Central memory CD8-positive, alpha-beta T cell (primary cell): ENCODE results near the gene MICAL2.
A peak's percentile ranks its signal among the peaks of the same experiment; 100 is the strongest.

ENCODE experiments used
- ATAC-seq: fragments of 150-1000 bp; cut with Tn5 transposase; replicated peaks from 2 replicates; pipeline ENCODE4 v1.10.0; 2022; ENCODE audit warnings: mild to moderate bottlenecking, moderate FRiP score, moderate number of reproducible peaks; ENCODE audit not compliant: poor library complexity, severe bottlenecking; ENCODE audit errors: extremely low read depth
- DNase-seq, 2 donors: peaks; one replicate each; pipeline ENCODE4 v3.0.0; 2021; ENCODE audit warnings: low spot score in 2 of 2
- H3K27ac Mint-ChIP-seq: one replicate; pipeline ENCODE4 v1.8.0; 2022; ENCODE audit warnings: low read depth, mild to moderate bottlenecking, moderate library complexity, mixed read lengths
- H3K27me3 Mint-ChIP-seq: one replicate; pipeline ENCODE4 v1.8.0; 2022; ENCODE audit warnings: mixed read lengths
- H3K36me3 Mint-ChIP-seq: one replicate; pipeline ENCODE4 v1.8.0; 2022; ENCODE audit warnings: mild to moderate bottlenecking, moderate library complexity, mixed read lengths; ENCODE audit not compliant: insufficient read depth
- H3K4me1 Mint-ChIP-seq: one replicate; pipeline ENCODE4 v1.8.0; 2022; ENCODE audit warnings: mixed read lengths
- H3K4me3 Mint-ChIP-seq: one replicate; pipeline ENCODE4 v1.8.0; 2022; ENCODE audit warnings: mild to moderate bottlenecking, moderate library complexity, mixed read lengths
- H3K9me3 Mint-ChIP-seq: one replicate; pipeline ENCODE4 v1.8.0; 2022; ENCODE audit warnings: mixed read lengths

Gene MICAL2

GRCh38 chr11:12130180-12130980 lies 20.0 kb downstream of the MICAL2 start:
- no peak overlapping the region for H3K4me3 Mint-ChIP-seq
- no peaks in the 10 kb centered on the region for H3K27me3 Mint-ChIP-seq
- no peak overlapping the region for H3K27ac Mint-ChIP-seq
- no peaks in the 10 kb centered on the region for H3K9me3 Mint-ChIP-seq
- DNase-seq (no peak), ATAC-seq (no peak)
- peaks cover 2% of the 10 kb centered on the region for H3K36me3 Mint-ChIP-seq
- H3K4me1 Mint-ChIP-seq: peaks cover 56% of the 10 kb centered on the region

- ATAC-seq (no peak), DNase-seq (no peak)
- Mint-ChIP-seq H3K4me1 (peaks cover 44% of the 10 kb centered on the region), H3K36me3 (peaks cover 2% of the 10 kb centered on the region), H3K27ac (no peak overlapping the region), H3K27me3 (no peaks in the 10 kb centered on the region), H3K9me3 (no peaks in the 10 kb centered on the region), H3K4me3 (no peak overlapping the region)
Observed at GRCh38 chr11:12131943-12132789, 21.8 kb downstream of the MICAL2 start.

- DNase-seq (no peak), ATAC-seq (no peak)
- peaks cover 38% of the 10 kb centered on the region for H3K4me1 Mint-ChIP-seq
- H3K27ac Mint-ChIP-seq: no peak overlapping the region
- H3K36me3 Mint-ChIP-seq: peaks cover 2% of the 10 kb centered on the region
- no peaks in the 10 kb centered on the region for H3K9me3 Mint-ChIP-seq
- H3K4me3 Mint-ChIP-seq: no peak overlapping the region
- H3K27me3 Mint-ChIP-seq: no peaks in the 10 kb centered on the region
Observed at GRCh38 chr11:12132790-12133145, 22.4 kb downstream of the MICAL2 start.

- Mint-ChIP-seq H3K4me3 (no peak overlapping the region), H3K9me3 (no peaks in the 10 kb centered on the region), H3K27ac (peak overlapping the region; percentile 90), H3K36me3 (peaks cover 2% of the 10 kb centered on the region), H3K4me1 (peaks cover 35% of the 10 kb centered on the region), H3K27me3 (no peaks in the 10 kb centered on the region)
- ATAC-seq (no peak), DNase-seq (no peak)
Observed at GRCh38 chr11:12133547-12134235, 23.3 kb downstream of the MICAL2 start.

GRCh38 chr11:12134236-12134585 lies 23.8 kb downstream of the MICAL2 start:
- Mint-ChIP-seq H3K27ac (peak overlapping the region; percentile 90), H3K9me3 (no peaks in the 10 kb centered on the region), H3K4me3 (no peak overlapping the region), H3K36me3 (peaks cover 2% of the 10 kb centered on the region), H3K4me1 (peaks cover 35% of the 10 kb centered on the region), H3K27me3 (no peaks in the 10 kb centered on the region)
- no peak for ATAC-seq
- DNase-seq: no peak

GRCh38 chr11:12135185-12135584 lies 24.8 kb downstream of the MICAL2 start:
- Mint-ChIP-seq H3K4me3 (no peak overlapping the region), H3K27me3 (no peaks in the 10 kb centered on the region), H3K36me3 (peaks cover 2% of the 10 kb centered on the region), H3K27ac (peak overlapping the region; percentile 90), H3K4me1 (peaks cover 26% of the 10 kb centered on the region), H3K9me3 (no peaks in the 10 kb centered on the region)
- DNase-seq (no peak), ATAC-seq (no peak)

- Mint-ChIP-seq H3K36me3 (no peaks in the 10 kb centered on the region), H3K27ac (peak overlapping the region; percentile 11), H3K4me3 (no peak overlapping the region), H3K27me3 (no peaks in the 10 kb centered on the region), H3K9me3 (no peaks in the 10 kb centered on the region), H3K4me1 (peaks cover 36% of the 10 kb centered on the region)
- no peak for DNase-seq
- ATAC-seq: no peak
Observed at GRCh38 chr11:12137005-12137690, 26.8 kb downstream of the MICAL2 start.

GRCh38 chr11:12137938-12138731 lies 27.7 kb downstream of the MICAL2 start:
- peaks cover 42% of the 10 kb centered on the region for H3K4me1 Mint-ChIP-seq
- H3K4me3 Mint-ChIP-seq: no peak overlapping the region
- H3K9me3 Mint-ChIP-seq: no peaks in the 10 kb centered on the region
- H3K27ac Mint-ChIP-seq: peak overlapping the region; percentile 11
- DNase-seq: no peak
- no peaks in the 10 kb centered on the region for H3K27me3 Mint-ChIP-seq
- no peak for ATAC-seq
- H3K36me3 Mint-ChIP-seq: no peaks in the 10 kb centered on the region

- ATAC-seq: no peak
- no peaks in the 10 kb centered on the region for H3K36me3 Mint-ChIP-seq
Observed at GRCh38 chr11:12139144-12139881, 28.9 kb downstream of the MICAL2 start.

GRCh38 chr11:12140186-12140793 lies 29.9 kb downstream of the MICAL2 start:
- H3K27ac Mint-ChIP-seq: no peak overlapping the region
- H3K4me3 Mint-ChIP-seq: no peak overlapping the region
- H3K27me3 Mint-ChIP-seq: no peaks in the 10 kb centered on the region
- no peak for ATAC-seq
- no peaks in the 10 kb centered on the region for H3K36me3 Mint-ChIP-seq
- H3K4me1 Mint-ChIP-seq: peaks cover 44% of the 10 kb centered on the region
- DNase-seq: no peak
- H3K9me3 Mint-ChIP-seq: no peaks in the 10 kb centered on the region

More at GRCh38 chr11:12139144-12139881, 28.9 kb downstream of the MICAL2 start:
- Mint-ChIP-seq H3K27ac (no peak overlapping the region), H3K9me3 (no peaks in the 10 kb centered on the region), H3K27me3 (no peaks in the 10 kb centered on the region), H3K4me3 (no peak overlapping the region), H3K4me1 (peaks cover 43% of the 10 kb centered on the region)
- DNase-seq: no peak

GRCh38 chr11:12141283-12141682 lies 30.9 kb downstream of the MICAL2 start:
- peak overlapping the region; percentile 18 for H3K27ac Mint-ChIP-seq
- DNase-seq: no peak
- no peaks in the 10 kb centered on the region for H3K9me3 Mint-ChIP-seq
- H3K36me3 Mint-ChIP-seq: no peaks in the 10 kb centered on the region
- no peak for ATAC-seq
- no peak overlapping the region for H3K4me3 Mint-ChIP-seq
- no peaks in the 10 kb centered on the region for H3K27me3 Mint-ChIP-seq
- peaks cover 44% of the 10 kb centered on the region for H3K4me1 Mint-ChIP-seq
